ENCODE measurements around the gene ADAM8.

DNA sequence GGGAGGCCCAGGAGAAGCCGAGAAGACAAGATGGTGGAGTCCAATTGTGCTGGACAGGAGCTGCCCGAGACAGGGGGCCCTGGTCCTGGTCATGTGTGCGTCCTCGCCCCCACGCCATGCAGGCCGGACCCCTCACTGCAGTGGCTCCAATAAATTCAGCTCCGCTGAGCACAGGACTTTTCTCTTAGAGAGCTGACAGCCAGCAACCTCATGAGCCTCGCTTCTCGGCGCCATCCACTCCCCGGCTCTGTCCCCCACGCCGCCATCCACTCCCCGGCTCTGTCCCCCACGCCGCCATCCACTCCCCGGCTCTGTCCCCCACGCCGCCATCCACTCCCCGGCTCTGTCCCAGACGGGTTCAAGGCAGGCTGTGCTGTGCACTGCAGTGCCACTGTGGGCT is 49.4 kb downstream of the ADAM8 start:
- TF ChIP-seq, protein P1, sequence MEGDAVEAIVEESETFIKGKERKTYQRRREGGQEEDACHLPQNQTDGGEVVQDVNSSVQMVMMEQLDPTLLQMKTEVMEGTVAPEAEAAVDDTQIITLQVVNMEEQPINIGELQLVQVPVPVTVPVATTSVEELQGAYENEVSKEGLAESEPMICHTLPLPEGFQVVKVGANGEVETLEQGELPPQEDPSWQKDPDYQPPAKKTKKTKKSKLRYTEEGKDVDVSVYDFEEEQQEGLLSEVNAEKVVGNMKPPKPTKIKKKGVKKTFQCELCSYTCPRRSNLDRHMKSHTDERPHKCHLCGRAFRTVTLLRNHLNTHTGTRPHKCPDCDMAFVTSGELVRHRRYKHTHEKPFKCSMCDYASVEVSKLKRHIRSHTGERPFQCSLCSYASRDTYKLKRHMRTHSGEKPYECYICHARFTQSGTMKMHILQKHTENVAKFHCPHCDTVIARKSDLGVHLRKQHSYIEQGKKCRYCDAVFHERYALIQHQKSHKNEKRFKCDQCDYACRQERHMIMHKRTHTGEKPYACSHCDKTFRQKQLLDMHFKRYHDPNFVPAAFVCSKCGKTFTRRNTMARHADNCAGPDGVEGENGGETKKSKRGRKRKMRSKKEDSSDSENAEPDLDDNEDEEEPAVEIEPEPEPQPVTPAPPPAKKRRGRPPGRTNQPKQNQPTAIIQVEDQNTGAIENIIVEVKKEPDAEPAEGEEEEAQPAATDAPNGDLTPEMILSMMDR (IDR thresholded peaks at IDR 0.05): no peak
- no peak for TF ChIP-seq POLR2A (IDR thresholded peaks at IDR 0.05)

All from tibial nerve (tissue), 3 donors.